Measurements from ENCODE around the gene IL13RA1. TPM values are rescaled to one million over a fixed set of nuclear protein-coding genes. Genes with fewer than 3 reads are reported as not detected.
"Not testable (repeated sequence)": the region's sequence is repeated elsewhere in the genome, so short reads cannot be mapped to it uniquely, and the experiment has no call there.

Gene IL13RA1
- total and polyA plus RNA-seq, 4 donors, result 45.8 to 92.5 (median 73.9) TPM

- DNase-seq (no peak), ATAC-seq (ENCODE audit: low FRiP score) (no peak)
- no peaks in the 10 kb centered on the region for H3K9me3 ChIP-seq (ENCODE audit: control insufficient read depth, low read length)
- H3K4me1 ChIP-seq (ENCODE audit: control insufficient read depth in 1 of 2, insufficient read depth in 2 of 2, low read length in 2 of 2), result no peaks in the 10 kb centered on the region
- H3K27ac ChIP-seq (ENCODE audit: low read depth in 1 of 2, low read length in 2 of 2), result no peak overlapping the region
- intact Hi-C loops (cut with DNase I), result no loop called here
- H3K36me3 ChIP-seq (ENCODE audit: control insufficient read depth in 1 of 2, insufficient read depth in 2 of 2, low read length in 1 of 2), result no peaks in the 10 kb centered on the region
- H3K27me3 ChIP-seq (ENCODE audit: control insufficient read depth in 1 of 2, insufficient read depth in 2 of 2, low read length in 1 of 2), result no peaks in the 10 kb centered on the region
- no peak overlapping the region for H3K4me3 ChIP-seq (ENCODE audit: low read length in 2 of 2)
- 82 to 90% methylated on average over 5 of the region's 5 CpGs for WGBS, 2 donors
These were observed 24.7 kb upstream of the IL13RA1 start for GRCh38 chrX:118702741-118703140.

GRCh38 chrX:118706681-118707080, 20.7 kb upstream of the IL13RA1 start:
- DNase-seq, result no peak
- ATAC-seq (ENCODE audit: low FRiP score), result no peak
- intact Hi-C loops (cut with DNase I), result no loop called here
- Histone ChIP-seq H3K27ac (ENCODE audit: low read depth in 1 of 2, low read length in 2 of 2) (no peak overlapping the region), H3K4me3 (ENCODE audit: low read length in 2 of 2) (no peak overlapping the region), H3K9me3 (ENCODE audit: control insufficient read depth, low read length) (no peaks in the 10 kb centered on the region), H3K27me3 (ENCODE audit: control insufficient read depth in 1 of 2, insufficient read depth in 2 of 2, low read length in 1 of 2) (no peaks in the 10 kb centered on the region), H3K36me3 (ENCODE audit: control insufficient read depth in 1 of 2, insufficient read depth in 2 of 2, low read length in 1 of 2) (no peaks in the 10 kb centered on the region), H3K4me1 (ENCODE audit: control insufficient read depth in 1 of 2, insufficient read depth in 2 of 2, low read length in 2 of 2) (no peaks in the 10 kb centered on the region)
- WGBS, 2 donors, result 86 to 95% methylated on average over 4 of the region's 4 CpGs

- Histone ChIP-seq H3K9me3 (ENCODE audit: control insufficient read depth, low read length) (no peaks in the 10 kb centered on the region), H3K4me1 (ENCODE audit: control insufficient read depth in 1 of 2, insufficient read depth in 2 of 2, low read length in 2 of 2) (no peaks in the 10 kb centered on the region), H3K36me3 (ENCODE audit: control insufficient read depth in 1 of 2, insufficient read depth in 2 of 2, low read length in 1 of 2) (no peaks in the 10 kb centered on the region), H3K27me3 (ENCODE audit: control insufficient read depth in 1 of 2, insufficient read depth in 2 of 2, low read length in 1 of 2) (no peaks in the 10 kb centered on the region), H3K4me3 (ENCODE audit: low read length in 2 of 2) (no peak overlapping the region), H3K27ac (ENCODE audit: low read depth in 1 of 2, low read length in 2 of 2) (no peak overlapping the region)
- 93 to 95% methylated on average over 1 of the region's 1 CpG for WGBS, 2 donors
- no peak for DNase-seq
- intact Hi-C loops (cut with DNase I), result no loop called here
- no peak for ATAC-seq (ENCODE audit: low FRiP score)
These were observed 12.9 kb upstream of the IL13RA1 start for GRCh38 chrX:118714521-118714920.

GRCh38 chrX:118715917-118716316, 11.5 kb upstream of the IL13RA1 start:
- H3K36me3 ChIP-seq (ENCODE audit: control insufficient read depth in 1 of 2, insufficient read depth in 2 of 2, low read length in 1 of 2); ATAC-seq (ENCODE audit: low FRiP score); H3K4me3 ChIP-seq (ENCODE audit: low read length in 2 of 2); H3K27me3 ChIP-seq (ENCODE audit: control insufficient read depth in 1 of 2, insufficient read depth in 2 of 2, low read length in 1 of 2); H3K9me3 ChIP-seq (ENCODE audit: control insufficient read depth, low read length); DNase-seq; intact Hi-C loops (cut with DNase I); H3K4me1 ChIP-seq (ENCODE audit: control insufficient read depth in 1 of 2, insufficient read depth in 2 of 2, low read length in 2 of 2); H3K27ac ChIP-seq (ENCODE audit: low read depth in 1 of 2, low read length in 2 of 2): not testable (repeated sequence)
- WGBS, 2 donors, result 84 to 91% methylated on average over 14 of the region's 14 CpGs

- H3K9me3 ChIP-seq (ENCODE audit: control insufficient read depth, low read length); ATAC-seq (ENCODE audit: low FRiP score); H3K27ac ChIP-seq (ENCODE audit: low read depth in 1 of 2, low read length in 2 of 2); H3K4me1 ChIP-seq (ENCODE audit: control insufficient read depth in 1 of 2, insufficient read depth in 2 of 2, low read length in 2 of 2); intact Hi-C loops (cut with DNase I); DNase-seq; H3K4me3 ChIP-seq (ENCODE audit: low read length in 2 of 2); H3K36me3 ChIP-seq (ENCODE audit: control insufficient read depth in 1 of 2, insufficient read depth in 2 of 2, low read length in 1 of 2); H3K27me3 ChIP-seq (ENCODE audit: control insufficient read depth in 1 of 2, insufficient read depth in 2 of 2, low read length in 1 of 2): not testable (repeated sequence)
- WGBS, 2 donors, result 91 to 96% methylated on average over 25 to 28 of the region's 28 CpGs
These were observed 10.6 kb upstream of the IL13RA1 start for GRCh38 chrX:118716833-118717232.

- no peaks in the 10 kb centered on the region for H3K36me3 ChIP-seq (ENCODE audit: control insufficient read depth in 1 of 2, insufficient read depth in 2 of 2, low read length in 1 of 2)
- 91 to 93% methylated on average over 13 of the region's 13 CpGs for WGBS, 2 donors
- DNase-seq, result no peak
- no peak for ATAC-seq (ENCODE audit: low FRiP score)
- H3K27ac ChIP-seq (ENCODE audit: low read depth in 1 of 2, low read length in 2 of 2), result no peak overlapping the region
- H3K27me3 ChIP-seq (ENCODE audit: control insufficient read depth in 1 of 2, insufficient read depth in 2 of 2, low read length in 1 of 2), result no peaks in the 10 kb centered on the region
- no peak overlapping the region for H3K4me3 ChIP-seq (ENCODE audit: low read length in 2 of 2)
- H3K4me1 ChIP-seq (ENCODE audit: control insufficient read depth in 1 of 2, insufficient read depth in 2 of 2, low read length in 2 of 2), result no peaks in the 10 kb centered on the region
- H3K9me3 ChIP-seq (ENCODE audit: control insufficient read depth, low read length), result no peaks in the 10 kb centered on the region
- intact Hi-C loops (cut with DNase I), result no loop called here
These were observed 9.6 kb upstream of the IL13RA1 start for GRCh38 chrX:118717678-118718391.

GRCh38 chrX:118718737-118719136, 8.7 kb upstream of the IL13RA1 start:
- Histone ChIP-seq H3K4me1 (ENCODE audit: control insufficient read depth in 1 of 2, insufficient read depth in 2 of 2, low read length in 2 of 2) (no peaks in the 10 kb centered on the region), H3K4me3 (ENCODE audit: low read length in 2 of 2) (no peak overlapping the region), H3K9me3 (ENCODE audit: control insufficient read depth, low read length) (no peaks in the 10 kb centered on the region), H3K27ac (ENCODE audit: low read depth in 1 of 2, low read length in 2 of 2) (no peak overlapping the region), H3K27me3 (ENCODE audit: control insufficient read depth in 1 of 2, insufficient read depth in 2 of 2, low read length in 1 of 2) (no peaks in the 10 kb centered on the region), H3K36me3 (ENCODE audit: control insufficient read depth in 1 of 2, insufficient read depth in 2 of 2, low read length in 1 of 2) (no peaks in the 10 kb centered on the region)
- DNase-seq (no peak), ATAC-seq (ENCODE audit: low FRiP score) (no peak)
- intact Hi-C loops (cut with DNase I), result no loop called here
- WGBS, 2 donors, result 52 to 78% methylated on average over 2 of the region's 2 CpGs

GRCh38 chrX:118720058-118720707, 7.2 kb upstream of the IL13RA1 start:
- 70 to 89% methylated on average over 3 of the region's 3 CpGs for WGBS, 2 donors
- ATAC-seq (ENCODE audit: low FRiP score) (no peak), DNase-seq (no peak)
- intact Hi-C loops (cut with DNase I), result no loop called here
- H3K27me3 ChIP-seq (ENCODE audit: control insufficient read depth in 1 of 2, insufficient read depth in 2 of 2, low read length in 1 of 2), result no peaks in the 10 kb centered on the region
- H3K27ac ChIP-seq (ENCODE audit: low read depth in 1 of 2, low read length in 2 of 2), result no peak overlapping the region
- no peaks in the 10 kb centered on the region for H3K9me3 ChIP-seq (ENCODE audit: control insufficient read depth, low read length)
- no peak overlapping the region for H3K4me3 ChIP-seq (ENCODE audit: low read length in 2 of 2)
- H3K4me1 ChIP-seq (ENCODE audit: control insufficient read depth in 1 of 2, insufficient read depth in 2 of 2, low read length in 2 of 2), result no peaks in the 10 kb centered on the region
- no peaks in the 10 kb centered on the region for H3K36me3 ChIP-seq (ENCODE audit: control insufficient read depth in 1 of 2, insufficient read depth in 2 of 2, low read length in 1 of 2)

- DNase-seq, result no peak
- H3K4me3 ChIP-seq (ENCODE audit: low read length in 2 of 2), result no peak overlapping the region
- ATAC-seq (ENCODE audit: low FRiP score), result no peak
- intact Hi-C loops (cut with DNase I), result no loop called here
- H3K27ac ChIP-seq (ENCODE audit: low read depth in 1 of 2, low read length in 2 of 2), result no peak overlapping the region
- no peaks in the 10 kb centered on the region for H3K27me3 ChIP-seq (ENCODE audit: control insufficient read depth in 1 of 2, insufficient read depth in 2 of 2, low read length in 1 of 2)
- H3K4me1 ChIP-seq (ENCODE audit: control insufficient read depth in 1 of 2, insufficient read depth in 2 of 2, low read length in 2 of 2), result peaks cover 0 to 2% of the 10 kb centered on the region in 2 donors
- 58 to 96% methylated on average over 3 of the region's 3 CpGs for WGBS, 2 donors
- no peaks in the 10 kb centered on the region for H3K9me3 ChIP-seq (ENCODE audit: control insufficient read depth, low read length)
- no peaks in the 10 kb centered on the region for H3K36me3 ChIP-seq (ENCODE audit: control insufficient read depth in 1 of 2, insufficient read depth in 2 of 2, low read length in 1 of 2)
These were observed 4.0 kb upstream of the IL13RA1 start for GRCh38 chrX:118723376-118723775.
